ENCODE measurements around the gene LPCAT1.

DNA sequence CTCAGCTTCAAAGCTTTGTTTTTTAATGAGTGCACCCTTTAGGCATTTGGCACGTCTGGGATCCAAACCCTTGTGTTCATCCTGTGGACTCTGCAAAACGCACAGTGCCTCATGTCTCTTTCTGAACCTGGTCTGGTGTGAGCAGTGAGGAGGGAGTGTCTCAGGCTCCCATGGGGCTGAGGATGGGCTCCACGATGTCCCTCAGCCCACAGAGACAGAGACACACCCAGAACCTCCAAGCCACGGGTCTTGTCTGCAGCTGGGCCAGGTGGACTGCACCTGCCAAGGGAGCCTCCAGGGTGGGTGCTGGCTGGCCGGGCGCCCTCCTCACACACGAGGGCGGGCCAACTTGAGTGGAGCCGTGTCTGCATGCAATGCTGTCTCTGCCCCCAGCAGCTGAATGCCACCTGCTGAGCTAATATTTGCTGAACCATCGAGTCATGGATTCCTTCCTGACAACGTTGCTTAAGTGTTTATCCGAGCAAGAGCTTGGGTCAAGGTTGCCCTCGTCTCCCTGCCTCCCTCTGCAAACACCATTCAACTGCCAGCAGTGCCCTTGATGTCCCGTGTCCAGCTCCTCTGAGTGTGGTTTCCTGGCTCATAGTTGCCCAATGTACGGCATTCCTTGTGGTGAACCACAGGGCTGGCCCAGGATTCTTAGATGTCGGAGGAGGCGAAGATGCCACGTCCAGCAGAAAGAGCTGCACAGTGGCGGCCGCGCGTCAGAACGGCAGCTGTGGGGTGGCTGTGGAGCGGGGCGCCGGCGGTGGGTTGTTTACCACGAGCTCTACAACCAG lies 31.4 kb upstream of the LPCAT1 start:
- TF ChIP-seq, protein P1, sequence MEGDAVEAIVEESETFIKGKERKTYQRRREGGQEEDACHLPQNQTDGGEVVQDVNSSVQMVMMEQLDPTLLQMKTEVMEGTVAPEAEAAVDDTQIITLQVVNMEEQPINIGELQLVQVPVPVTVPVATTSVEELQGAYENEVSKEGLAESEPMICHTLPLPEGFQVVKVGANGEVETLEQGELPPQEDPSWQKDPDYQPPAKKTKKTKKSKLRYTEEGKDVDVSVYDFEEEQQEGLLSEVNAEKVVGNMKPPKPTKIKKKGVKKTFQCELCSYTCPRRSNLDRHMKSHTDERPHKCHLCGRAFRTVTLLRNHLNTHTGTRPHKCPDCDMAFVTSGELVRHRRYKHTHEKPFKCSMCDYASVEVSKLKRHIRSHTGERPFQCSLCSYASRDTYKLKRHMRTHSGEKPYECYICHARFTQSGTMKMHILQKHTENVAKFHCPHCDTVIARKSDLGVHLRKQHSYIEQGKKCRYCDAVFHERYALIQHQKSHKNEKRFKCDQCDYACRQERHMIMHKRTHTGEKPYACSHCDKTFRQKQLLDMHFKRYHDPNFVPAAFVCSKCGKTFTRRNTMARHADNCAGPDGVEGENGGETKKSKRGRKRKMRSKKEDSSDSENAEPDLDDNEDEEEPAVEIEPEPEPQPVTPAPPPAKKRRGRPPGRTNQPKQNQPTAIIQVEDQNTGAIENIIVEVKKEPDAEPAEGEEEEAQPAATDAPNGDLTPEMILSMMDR (conservative IDR thresholded peaks at IDR 0.05; ENCODE audit: low read length): no peak
- no peak for TF ChIP-seq EZH2phosphoT487 (IDR thresholded peaks at IDR 0.05; ENCODE audit: borderline replicate concordance)

All from Loucy (cell line).